K562 (cell line): ENCODE measurements around the gene NOL12. TPM values are rescaled to one million over a fixed set of nuclear protein-coding genes. Genes with fewer than 3 reads are reported as not detected.

Source experiments
- ATF1 ChIP-seq, 2 experiments: fragments of 450-650 bp in 1 of 2; IDR thresholded peaks; 2 replicates each; pipeline ENCODE4 v1.6.1; 2016; ENCODE audit warnings: missing compliant biosample characterization in 1 of 2, missing genetic modification characterization in 1 of 2
- CBX1 ChIP-seq: sonication (generic); IDR thresholded peaks from 2 replicates; pipeline ENCODE4 v1.6.1; 2016; ENCODE audit warnings: antibody characterized with exemption, low read depth, mild to moderate bottlenecking
- CREB1 ChIP-seq, 2 experiments: sonication (generic) in 1 of 2; formaldehyde crosslinking in 1 of 2; IDR thresholded peaks; 2 replicates each; pipeline versions ENCODE4 v1.6.1 to v1.8.0; 2012 to 2022; ENCODE audit warnings: inconsistent platforms in 1 of 2, mild to moderate bottlenecking in 1 of 2, missing genetic modification reagents in 1 of 2, moderate library complexity in 1 of 2
- GABPB1 ChIP-seq: sonication (generic); formaldehyde crosslinking; IDR thresholded peaks from 2 replicates; pipeline ENCODE4 v1.8.0; 2022; ENCODE audit warnings: mild to moderate bottlenecking, missing genetic modification reagents
- GATAD2B ChIP-seq: fragments of 450-650 bp; IDR thresholded peaks from 2 replicates; pipeline ENCODE4 v1.6.1; 2017; ENCODE audit warnings: mild to moderate bottlenecking, borderline replicate concordance
- MBD2 ChIP-seq: sonication (generic); IDR thresholded peaks from 2 replicates; pipeline ENCODE4 v1.6.1; 2016; ENCODE audit warnings: low read depth, borderline replicate concordance
- NEUROD1 ChIP-seq: fragments of 150-350 bp; IDR thresholded peaks from 2 replicates; pipeline ENCODE4 v1.6.1; 2014; ENCODE audit warnings: borderline replicate concordance, low read length, low read depth; ENCODE audit not compliant: partially characterized antibody
- RBM25 ChIP-seq: fragments of 200-400 bp; formaldehyde crosslinking; IDR thresholded peaks from 2 replicates; pipeline ENCODE4 v1.6.1; 2018; ENCODE audit warnings: low read length, low read depth, moderate library complexity; ENCODE audit not compliant: severe bottlenecking
- RFX1 ChIP-seq: fragments of 450-650 bp; IDR thresholded peaks from 2 replicates; pipeline ENCODE4 v1.6.1; 2016; ENCODE audit warnings: mild to moderate bottlenecking, moderate library complexity
- RHOXF2B ChIP-seq: fragments of 250-450 bp; sonication (Bioruptor Pico); conservative IDR thresholded peaks from 2 replicates; pipeline ENCODE4 v1.5.1; 2021
- TBP ChIP-seq: optimal IDR thresholded peaks from 2 replicates; pipeline ENCODE3; 2011; ENCODE audit warnings: low read depth, low read length, improper control_type of control experiment
- TEAD1 ChIP-seq, 2 experiments: fragments of 450-650 bp in 1 of 2; sonication (generic) in 1 of 2; formaldehyde crosslinking; IDR thresholded peaks; 2 replicates each; pipeline versions ENCODE4 v1.4.0 to v1.8.0; 2020 to 2022; ENCODE audit warnings: mild to moderate bottlenecking in 2 of 2, missing genetic modification reagents in 1 of 2
- polyA plus RNA-seq, 8 experiments: library from polyadenylated mRNA; depleted of rRNA in 4 of 8; stranded (reverse) in 5 of 8; unstranded in 3 of 8; fragments of >200 nt; fragmentation: Nextera tagmentation in 2 of 8; fragmentation: Illumina TruSeq in 1 of 8; extraction: Ambion mirVana in 2 of 8; extraction: Trizol in 1 of 8; gene quantifications; 2 replicates each; pipeline versions ENCODE4 v1.2.1 to v1.2.3, GENCODE V29; 2011 to 2014; ENCODE audit warnings: inconsistent platforms in 1 of 8, missing spikeins in 1 of 8
- total RNA-seq, 7 experiments: library from RNA; depleted of rRNA in 6 of 7; stranded (reverse); fragments of >200 nt in 6 of 7; fragmentation: Illumina TruSeq in 2 of 7; extraction: Trizol in 2 of 7; gene quantifications; 2 replicates each; pipeline versions ENCODE4 v1.2.1 to v1.2.3, GENCODE V29; 2011 to 2021; ENCODE audit warnings: low replicate concordance in 1 of 7
- TF ChIP-seq, protein P1 (sequence below): fragments of 150-350 bp; IDR thresholded peaks from 2 replicates; pipeline ENCODE4 v1.6.1; 2014; ENCODE audit warnings: low read depth, mild to moderate bottlenecking, low read length, borderline replicate concordance
- TF ChIP-seq, protein P2 (sequence below), 2 experiments: fragments of 450-650 bp; conservative IDR thresholded peaks; 2 replicates each; pipeline ENCODE4 v1.6.1; 2017; ENCODE audit warnings: mild to moderate bottlenecking in 2 of 2, moderate library complexity in 2 of 2
- TF ChIP-seq, protein P3 (sequence below): sonication (generic); formaldehyde crosslinking; IDR thresholded peaks from 2 replicates; pipeline ENCODE4 v1.8.1; 2023; ENCODE audit warnings: missing genetic modification reagents, mild to moderate bottlenecking, borderline replicate concordance

NOL12 gene
- total and polyA plus RNA-seq, 9 of the 15 experiments (the other 6 are each of a cell fraction or from before 2014, with no cell fraction given), result 2.8 to 40.9 (median 28.5) TPM

DNA sequence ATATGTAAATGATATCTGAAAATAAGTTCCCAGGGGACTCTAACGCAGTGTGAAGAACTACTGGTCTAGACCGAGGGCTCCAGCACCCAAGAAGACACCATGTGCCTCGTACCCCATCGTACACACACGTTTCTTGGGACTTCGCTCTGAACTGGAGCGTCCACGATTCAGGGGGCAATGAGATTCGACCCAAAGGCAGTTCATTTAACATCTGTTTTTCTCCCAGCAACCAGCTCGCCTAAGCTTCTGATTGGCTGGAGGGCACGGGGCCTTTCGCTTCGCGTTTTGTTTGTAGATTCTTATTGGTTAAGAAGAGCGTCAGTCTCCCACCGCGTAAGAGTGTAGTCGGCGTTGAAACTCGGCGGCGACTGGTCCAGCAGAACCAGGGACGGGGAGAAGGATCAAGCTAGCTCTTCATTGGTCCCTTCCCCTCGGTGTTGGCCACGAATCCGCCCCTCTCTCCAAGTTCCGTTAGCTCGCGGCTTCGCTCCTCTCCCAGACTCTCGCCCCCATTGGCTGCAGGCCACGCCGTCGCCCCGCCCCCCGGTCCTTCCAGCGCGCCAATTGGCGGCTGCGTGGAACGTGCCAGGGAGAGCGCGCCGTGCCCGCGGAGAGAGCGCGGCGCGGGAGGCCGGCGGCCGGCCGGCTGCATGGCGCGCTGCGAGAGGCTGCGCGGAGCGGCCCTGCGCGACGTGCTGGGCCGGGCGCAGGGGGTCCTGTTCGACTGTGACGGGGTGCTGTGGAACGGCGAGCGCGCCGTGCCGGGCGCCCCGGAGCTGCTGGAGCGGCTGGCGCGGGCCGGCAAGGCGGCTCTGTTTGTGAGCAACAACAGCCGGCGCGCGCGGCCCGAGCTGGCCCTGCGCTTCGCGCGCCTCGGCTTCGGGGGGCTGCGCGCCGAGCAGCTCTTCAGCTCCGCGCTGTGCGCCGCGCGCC lies 27.7 kb upstream of the NOL12 start, which contains the start of gene PDXP (continued):
- TF ChIP-seq, protein P1, sequence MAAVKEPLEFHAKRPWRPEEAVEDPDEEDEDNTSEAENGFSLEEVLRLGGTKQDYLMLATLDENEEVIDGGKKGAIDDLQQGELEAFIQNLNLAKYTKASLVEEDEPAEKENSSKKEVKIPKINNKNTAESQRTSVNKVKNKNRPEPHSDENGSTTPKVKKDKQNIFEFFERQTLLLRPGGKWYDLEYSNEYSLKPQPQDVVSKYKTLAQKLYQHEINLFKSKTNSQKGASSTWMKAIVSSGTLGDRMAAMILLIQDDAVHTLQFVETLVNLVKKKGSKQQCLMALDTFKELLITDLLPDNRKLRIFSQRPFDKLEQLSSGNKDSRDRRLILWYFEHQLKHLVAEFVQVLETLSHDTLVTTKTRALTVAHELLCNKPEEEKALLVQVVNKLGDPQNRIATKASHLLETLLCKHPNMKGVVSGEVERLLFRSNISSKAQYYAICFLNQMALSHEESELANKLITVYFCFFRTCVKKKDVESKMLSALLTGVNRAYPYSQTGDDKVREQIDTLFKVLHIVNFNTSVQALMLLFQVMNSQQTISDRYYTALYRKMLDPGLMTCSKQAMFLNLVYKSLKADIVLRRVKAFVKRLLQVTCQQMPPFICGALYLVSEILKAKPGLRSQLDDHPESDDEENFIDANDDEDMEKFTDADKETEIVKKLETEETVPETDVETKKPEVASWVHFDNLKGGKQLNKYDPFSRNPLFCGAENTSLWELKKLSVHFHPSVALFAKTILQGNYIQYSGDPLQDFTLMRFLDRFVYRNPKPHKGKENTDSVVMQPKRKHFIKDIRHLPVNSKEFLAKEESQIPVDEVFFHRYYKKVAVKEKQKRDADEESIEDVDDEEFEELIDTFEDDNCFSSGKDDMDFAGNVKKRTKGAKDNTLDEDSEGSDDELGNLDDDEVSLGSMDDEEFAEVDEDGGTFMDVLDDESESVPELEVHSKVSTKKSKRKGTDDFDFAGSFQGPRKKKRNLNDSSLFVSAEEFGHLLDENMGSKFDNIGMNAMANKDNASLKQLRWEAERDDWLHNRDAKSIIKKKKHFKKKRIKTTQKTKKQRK, result peak; percentile 75; the same call in 1 of the 2 replicates
- TF ChIP-seq RBM25, result peak; percentile 86
- TF ChIP-seq MBD2, result peak; percentile 93
- peak; percentile 67; the same call in 1 of the 2 replicates for TF ChIP-seq GATAD2B
- peak; percentile 41 for TF ChIP-seq TBP
- peak; percentile 76 for TF ChIP-seq RFX1
- TF ChIP-seq, protein P2, sequence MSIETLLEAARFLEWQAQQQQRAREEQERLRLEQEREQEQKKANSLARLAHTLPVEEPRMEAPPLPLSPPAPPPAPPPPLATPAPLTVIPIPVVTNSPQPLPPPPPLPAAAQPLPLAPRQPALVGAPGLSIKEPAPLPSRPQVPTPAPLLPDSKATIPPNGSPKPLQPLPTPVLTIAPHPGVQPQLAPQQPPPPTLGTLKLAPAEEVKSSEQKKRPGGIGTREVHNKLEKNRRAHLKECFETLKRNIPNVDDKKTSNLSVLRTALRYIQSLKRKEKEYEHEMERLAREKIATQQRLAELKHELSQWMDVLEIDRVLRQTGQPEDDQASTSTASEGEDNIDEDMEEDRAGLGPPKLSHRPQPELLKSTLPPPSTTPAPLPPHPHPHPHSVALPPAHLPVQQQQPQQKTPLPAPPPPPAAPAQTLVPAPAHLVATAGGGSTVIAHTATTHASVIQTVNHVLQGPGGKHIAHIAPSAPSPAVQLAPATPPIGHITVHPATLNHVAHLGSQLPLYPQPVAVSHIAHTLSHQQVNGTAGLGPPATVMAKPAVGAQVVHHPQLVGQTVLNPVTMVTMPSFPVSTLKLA (conservative IDR thresholded peaks at IDR 0.05), result peak; percentile 63 to 64; a peak in 3 of 4 replicates
- TF ChIP-seq TEAD1 (CRISPR knock-in tag; IDR thresholded peaks at IDR 0.05), result peak in 1 of 2 experiments; percentile 43; a peak in 1 of 4 replicates
- TF ChIP-seq NEUROD1, result peak; percentile 93
- TF ChIP-seq GABPB1 (CRISPR knock-in tag), result peak; percentile 44; the same call in 1 of the 2 replicates
- TF ChIP-seq, protein P3, sequence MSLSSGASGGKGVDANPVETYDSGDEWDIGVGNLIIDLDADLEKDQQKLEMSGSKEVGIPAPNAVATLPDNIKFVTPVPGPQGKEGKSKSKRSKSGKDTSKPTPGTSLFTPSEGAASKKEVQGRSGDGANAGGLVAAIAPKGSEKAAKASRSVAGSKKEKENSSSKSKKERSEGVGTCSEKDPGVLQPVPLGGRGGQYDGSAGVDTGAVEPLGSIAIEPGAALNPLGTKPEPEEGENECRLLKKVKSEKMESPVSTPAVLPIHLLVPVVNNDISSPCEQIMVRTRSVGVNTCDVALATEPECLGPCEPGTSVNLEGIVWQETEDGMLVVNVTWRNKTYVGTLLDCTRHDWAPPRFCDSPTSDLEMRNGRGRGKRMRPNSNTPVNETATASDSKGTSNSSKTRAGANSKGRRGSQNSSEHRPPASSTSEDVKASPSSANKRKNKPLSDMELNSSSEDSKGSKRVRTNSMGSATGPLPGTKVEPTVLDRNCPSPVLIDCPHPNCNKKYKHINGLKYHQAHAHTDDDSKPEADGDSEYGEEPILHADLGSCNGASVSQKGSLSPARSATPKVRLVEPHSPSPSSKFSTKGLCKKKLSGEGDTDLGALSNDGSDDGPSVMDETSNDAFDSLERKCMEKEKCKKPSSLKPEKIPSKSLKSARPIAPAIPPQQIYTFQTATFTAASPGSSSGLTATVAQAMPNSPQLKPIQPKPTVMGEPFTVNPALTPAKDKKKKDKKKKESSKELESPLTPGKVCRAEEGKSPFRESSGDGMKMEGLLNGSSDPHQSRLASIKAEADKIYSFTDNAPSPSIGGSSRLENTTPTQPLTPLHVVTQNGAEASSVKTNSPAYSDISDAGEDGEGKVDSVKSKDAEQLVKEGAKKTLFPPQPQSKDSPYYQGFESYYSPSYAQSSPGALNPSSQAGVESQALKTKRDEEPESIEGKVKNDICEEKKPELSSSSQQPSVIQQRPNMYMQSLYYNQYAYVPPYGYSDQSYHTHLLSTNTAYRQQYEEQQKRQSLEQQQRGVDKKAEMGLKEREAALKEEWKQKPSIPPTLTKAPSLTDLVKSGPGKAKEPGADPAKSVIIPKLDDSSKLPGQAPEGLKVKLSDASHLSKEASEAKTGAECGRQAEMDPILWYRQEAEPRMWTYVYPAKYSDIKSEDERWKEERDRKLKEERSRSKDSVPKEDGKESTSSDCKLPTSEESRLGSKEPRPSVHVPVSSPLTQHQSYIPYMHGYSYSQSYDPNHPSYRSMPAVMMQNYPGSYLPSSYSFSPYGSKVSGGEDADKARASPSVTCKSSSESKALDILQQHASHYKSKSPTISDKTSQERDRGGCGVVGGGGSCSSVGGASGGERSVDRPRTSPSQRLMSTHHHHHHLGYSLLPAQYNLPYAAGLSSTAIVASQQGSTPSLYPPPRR (CRISPR knock-in tag), result no peak
- TF ChIP-seq ATF1 (CRISPR knock-in tag; IDR thresholded peaks at IDR 0.05), result no peak
- TF ChIP-seq ATF1 (tag; IDR thresholded peaks at IDR 0.05), result peak; percentile 97
- TF ChIP-seq CBX1, result 0 out of 2 replicates have a peak, but pooled peaks have one; percentile 26
- TF ChIP-seq CREB1 (IDR thresholded peaks at IDR 0.05), result peak; percentile 78
- peak; percentile 73 for TF ChIP-seq CREB1 (CRISPR knock-in tag; IDR thresholded peaks at IDR 0.05)
- no peak for TF ChIP-seq RHOXF2B
